Astrocyte (in vitro differentiated cells and primary cell): ENCODE results near the gene AVEN. TPM values are rescaled to one million over a fixed set of nuclear protein-coding genes. Genes with fewer than 3 reads are reported as not detected.

Source experiments
- DNase-seq: peaks from one replicate; pipeline ENCODE4 v3.0.0-alpha.2; 2010; ENCODE audit warnings: low read depth
- FAIRE-seq: peaks from 2 replicates; lab custom pipeline; 2011; peaks lifted over from hg19 to GRCh38; lab: Jason Lieb, UNC
- H2AFZ ChIP-seq: 2 replicates; pipeline ENCODE4 v1.6.0; 2012; ENCODE audit warnings: low read depth, low read length, inconsistent platforms
- H3K27ac ChIP-seq: 2 replicates; pipeline ENCODE4 v1.5.1; 2011; ENCODE audit warnings: low read depth, low read length, inconsistent platforms
- H3K27me3 ChIP-seq: 2 replicates; pipeline ENCODE4 v1.6.0; 2011; ENCODE audit warnings: low read length, inconsistent platforms; ENCODE audit not compliant: insufficient read depth
- H3K36me3 ChIP-seq: 2 replicates; pipeline ENCODE4 v1.5.1; 2011; ENCODE audit warnings: low read length, inconsistent platforms; ENCODE audit not compliant: insufficient read depth
- H3K4me1 ChIP-seq: 2 replicates; pipeline ENCODE4 v1.5.1; 2011; ENCODE audit warnings: low read length, inconsistent platforms; ENCODE audit not compliant: insufficient read depth
- H3K4me2 ChIP-seq: 2 replicates; pipeline ENCODE4 v1.6.0; 2012; ENCODE audit warnings: low read length, inconsistent platforms
- H3K4me3 ChIP-seq: 2 replicates; pipeline ENCODE4 v1.5.1; 2011; ENCODE audit warnings: low read depth, mild to moderate bottlenecking, low read length, inconsistent platforms; ENCODE audit not compliant: insufficient read depth
- H3K79me2 ChIP-seq: 2 replicates; pipeline ENCODE4 v1.6.0; 2012; ENCODE audit warnings: mild to moderate bottlenecking, low read length, inconsistent platforms; ENCODE audit not compliant: insufficient read depth
- H3K9ac ChIP-seq: 2 replicates; pipeline ENCODE4 v1.6.0; 2012; ENCODE audit warnings: mild to moderate bottlenecking, low read length, inconsistent platforms
- H3K9me3 ChIP-seq: 2 replicates; pipeline ENCODE4 v1.5.1; 2012; ENCODE audit warnings: low read depth, mild to moderate bottlenecking, low read length, inconsistent platforms; ENCODE audit not compliant: insufficient read depth
- H4K20me1 ChIP-seq: 2 replicates; pipeline ENCODE4 v1.6.0; 2012; ENCODE audit warnings: low read length, inconsistent platforms; ENCODE audit not compliant: insufficient read depth
- H3K27ac Mint-ChIP-seq: one replicate; pipeline ENCODE4 v1.8.0; 2021; ENCODE audit warnings: mild to moderate bottlenecking, mixed read lengths; ENCODE audit not compliant: unreplicated experiment
- H3K27me3 Mint-ChIP-seq: one replicate; pipeline ENCODE4 v1.8.0; 2021; ENCODE audit warnings: low read depth, mixed read lengths; ENCODE audit not compliant: unreplicated experiment
- H3K36me3 Mint-ChIP-seq: one replicate; pipeline ENCODE4 v1.8.0; 2021; ENCODE audit warnings: low read depth, mixed read lengths; ENCODE audit not compliant: unreplicated experiment
- H3K4me1 Mint-ChIP-seq: one replicate; pipeline ENCODE4 v1.8.0; 2021; ENCODE audit warnings: low read depth, mixed read lengths; ENCODE audit not compliant: unreplicated experiment
- H3K4me3 Mint-ChIP-seq: one replicate; pipeline ENCODE4 v1.8.0; 2021; ENCODE audit warnings: mild to moderate bottlenecking, moderate library complexity, mixed read lengths; ENCODE audit not compliant: unreplicated experiment
- H3K9me3 Mint-ChIP-seq: one replicate; pipeline ENCODE4 v1.8.0; 2021; ENCODE audit warnings: mild to moderate bottlenecking, mixed read lengths; ENCODE audit not compliant: unreplicated experiment
- EZH2 ChIP-seq: IDR thresholded peaks from 2 replicates; pipeline ENCODE4 v1.6.1; 2012; ENCODE audit warnings: mild to moderate bottlenecking, low read length, inconsistent platforms; ENCODE audit not compliant: insufficient read depth
- total RNA-seq: library from RNA; stranded (reverse); gene quantifications from 2 replicates; pipeline ENCODE4 v1.2.1, GENCODE V29; 2021
- TF ChIP-seq, protein P1 (sequence below): IDR thresholded peaks from 2 replicates; pipeline ENCODE4 v1.5.1; 2011; ENCODE audit warnings: low read depth, mild to moderate bottlenecking, inconsistent platforms, low read length, moderate library complexity; ENCODE audit not compliant: insufficient read depth

AVEN gene
- total RNA-seq, 1 donor from 2014 or later = 34.1 TPM

DNA sequence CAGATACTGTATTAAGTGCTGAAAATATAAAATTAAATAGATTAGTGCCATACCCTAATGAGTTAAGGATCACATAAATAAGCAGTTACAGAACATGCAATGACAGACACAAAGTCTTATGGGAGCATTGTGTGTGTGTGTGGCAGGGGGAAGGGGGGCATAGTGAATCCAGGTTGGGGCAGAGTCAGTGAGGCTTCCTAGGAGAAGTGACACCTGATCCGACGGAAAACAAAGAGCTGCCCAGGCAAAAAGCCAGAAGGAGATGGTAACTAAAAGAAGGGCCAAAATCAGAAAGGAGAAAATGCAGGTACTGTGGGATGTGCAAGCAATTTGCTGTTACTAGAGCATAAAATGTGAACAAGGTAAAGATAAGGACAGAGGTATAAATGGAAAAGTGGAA is 150.8 kb downstream of the AVEN start:
- no peaks in the 10 kb centered on the region for H3K9me3 ChIP-seq
- H3K4me3 Mint-ChIP-seq = no peak overlapping the region
- no peak overlapping the region for H2AFZ ChIP-seq
- H3K27ac ChIP-seq = no peak overlapping the region
- no peak overlapping the region for H3K4me2 ChIP-seq
- no peaks in the 10 kb centered on the region for H3K27me3 Mint-ChIP-seq
- no peaks in the 10 kb centered on the region for H3K36me3 ChIP-seq
- TF ChIP-seq EZH2 = no peak
- TF ChIP-seq, protein P1, sequence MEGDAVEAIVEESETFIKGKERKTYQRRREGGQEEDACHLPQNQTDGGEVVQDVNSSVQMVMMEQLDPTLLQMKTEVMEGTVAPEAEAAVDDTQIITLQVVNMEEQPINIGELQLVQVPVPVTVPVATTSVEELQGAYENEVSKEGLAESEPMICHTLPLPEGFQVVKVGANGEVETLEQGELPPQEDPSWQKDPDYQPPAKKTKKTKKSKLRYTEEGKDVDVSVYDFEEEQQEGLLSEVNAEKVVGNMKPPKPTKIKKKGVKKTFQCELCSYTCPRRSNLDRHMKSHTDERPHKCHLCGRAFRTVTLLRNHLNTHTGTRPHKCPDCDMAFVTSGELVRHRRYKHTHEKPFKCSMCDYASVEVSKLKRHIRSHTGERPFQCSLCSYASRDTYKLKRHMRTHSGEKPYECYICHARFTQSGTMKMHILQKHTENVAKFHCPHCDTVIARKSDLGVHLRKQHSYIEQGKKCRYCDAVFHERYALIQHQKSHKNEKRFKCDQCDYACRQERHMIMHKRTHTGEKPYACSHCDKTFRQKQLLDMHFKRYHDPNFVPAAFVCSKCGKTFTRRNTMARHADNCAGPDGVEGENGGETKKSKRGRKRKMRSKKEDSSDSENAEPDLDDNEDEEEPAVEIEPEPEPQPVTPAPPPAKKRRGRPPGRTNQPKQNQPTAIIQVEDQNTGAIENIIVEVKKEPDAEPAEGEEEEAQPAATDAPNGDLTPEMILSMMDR = no peak
- H3K4me3 ChIP-seq = no peak overlapping the region
- no peak overlapping the region for H3K27ac Mint-ChIP-seq
- no peak overlapping the region for H3K9ac ChIP-seq
- H3K79me2 ChIP-seq = no peaks in the 10 kb centered on the region
- H3K4me1 Mint-ChIP-seq = no peaks in the 10 kb centered on the region
- peaks cover 2% of the 10 kb centered on the region for H3K36me3 Mint-ChIP-seq
- H3K9me3 Mint-ChIP-seq = peaks cover 3% of the 10 kb centered on the region
- peaks cover 15% of the 10 kb centered on the region for H4K20me1 ChIP-seq
- no peaks in the 10 kb centered on the region for H3K27me3 ChIP-seq
- FAIRE-seq (no peak), DNase-seq (no peak)
- H3K4me1 ChIP-seq = no peaks in the 10 kb centered on the region

DNA sequence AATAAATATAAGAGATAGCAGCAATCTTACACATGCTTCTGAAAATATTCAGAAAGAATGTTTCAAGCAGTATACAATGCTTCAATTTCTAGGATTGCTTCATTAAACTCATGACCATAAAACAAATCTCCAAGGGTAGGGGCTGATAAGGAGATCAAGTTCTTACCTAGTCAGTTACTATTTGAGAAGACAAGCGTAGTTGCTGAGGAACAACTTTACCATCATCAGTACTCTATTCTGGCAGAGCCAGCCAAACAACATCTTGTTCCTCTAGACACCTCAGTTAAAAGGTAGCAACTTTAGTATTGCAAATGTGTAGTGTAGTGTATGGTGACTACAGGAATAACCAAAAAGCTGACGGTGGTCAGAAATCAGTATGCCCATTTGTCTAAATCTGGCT is 156.1 kb downstream of the AVEN start:
- no peak overlapping the region for H3K9ac ChIP-seq
- H3K4me1 ChIP-seq = no peaks in the 10 kb centered on the region
- no peaks in the 10 kb centered on the region for H3K9me3 ChIP-seq
- no peak for TF ChIP-seq EZH2
- TF ChIP-seq, protein P1 = no peak
- no peak overlapping the region for H3K27ac Mint-ChIP-seq
- no peaks in the 10 kb centered on the region for H3K79me2 ChIP-seq
- H3K4me3 Mint-ChIP-seq = no peak overlapping the region
- peaks cover 2% of the 10 kb centered on the region for H3K9me3 Mint-ChIP-seq
- no peaks in the 10 kb centered on the region for H3K27me3 ChIP-seq
- peaks cover 21% of the 10 kb centered on the region for H4K20me1 ChIP-seq
- H2AFZ ChIP-seq = no peak overlapping the region
- no peaks in the 10 kb centered on the region for H3K36me3 ChIP-seq
- H3K36me3 Mint-ChIP-seq = peaks cover 2% of the 10 kb centered on the region
- H3K4me3 ChIP-seq = no peak overlapping the region
- H3K27me3 Mint-ChIP-seq = no peaks in the 10 kb centered on the region
- no peak for FAIRE-seq
- no peak for DNase-seq
- H3K4me1 Mint-ChIP-seq = peaks cover 2% of the 10 kb centered on the region
- H3K27ac ChIP-seq = no peak overlapping the region
- no peak overlapping the region for H3K4me2 ChIP-seq

DNA sequence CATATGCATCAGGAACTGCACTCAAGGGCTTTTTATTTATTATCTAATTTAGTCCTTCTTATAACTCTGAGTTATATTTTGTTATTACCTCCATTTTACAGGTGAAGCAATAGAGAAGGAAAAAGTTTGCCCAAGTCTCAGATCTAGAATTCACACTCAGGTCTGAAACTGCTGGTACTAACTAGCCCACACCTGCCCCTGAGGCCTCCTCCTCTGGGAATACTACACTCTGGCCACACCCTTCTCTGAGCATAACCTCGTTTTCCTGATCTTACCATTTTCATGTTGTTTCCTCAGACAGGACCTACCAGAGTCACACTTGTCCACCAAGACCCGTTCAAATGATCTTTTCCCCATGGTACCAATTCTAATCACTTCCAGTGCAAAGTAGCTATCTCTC is 164.8 kb downstream of the AVEN start:
- no peak overlapping the region for H3K4me3 ChIP-seq
- H4K20me1 ChIP-seq = peaks cover 5% of the 10 kb centered on the region
- no peaks in the 10 kb centered on the region for H3K79me2 ChIP-seq
- DNase-seq (no peak), FAIRE-seq (no peak)
- TF ChIP-seq EZH2 = no peak
- TF ChIP-seq, protein P1 = no peak
- no peak overlapping the region for H3K27ac Mint-ChIP-seq
- no peaks in the 10 kb centered on the region for H3K9me3 Mint-ChIP-seq
- no peak overlapping the region for H3K4me2 ChIP-seq
- no peak overlapping the region for H3K27ac ChIP-seq
- no peaks in the 10 kb centered on the region for H3K36me3 ChIP-seq
- no peaks in the 10 kb centered on the region for H3K9me3 ChIP-seq
- no peaks in the 10 kb centered on the region for H3K4me1 ChIP-seq
- peaks cover 7% of the 10 kb centered on the region for H3K4me1 Mint-ChIP-seq
- H2AFZ ChIP-seq = no peak overlapping the region
- H3K36me3 Mint-ChIP-seq = no peaks in the 10 kb centered on the region
- H3K9ac ChIP-seq = no peak overlapping the region
- H3K4me3 Mint-ChIP-seq = no peak overlapping the region
- no peaks in the 10 kb centered on the region for H3K27me3 Mint-ChIP-seq
- no peaks in the 10 kb centered on the region for H3K27me3 ChIP-seq
